Measurements from ENCODE around the gene ASIP.
"Not testable (repeated sequence)": the region's sequence is repeated elsewhere in the genome, so short reads cannot be mapped to it uniquely, and the experiment has no call there.

Gene ASIP

GRCh38 chr20:34296468-34296867, 55.2 kb downstream of the ASIP start:
- no peak for DNase-seq (ENCODE audit: low read depth)
- TF ChIP-seq, protein P1, sequence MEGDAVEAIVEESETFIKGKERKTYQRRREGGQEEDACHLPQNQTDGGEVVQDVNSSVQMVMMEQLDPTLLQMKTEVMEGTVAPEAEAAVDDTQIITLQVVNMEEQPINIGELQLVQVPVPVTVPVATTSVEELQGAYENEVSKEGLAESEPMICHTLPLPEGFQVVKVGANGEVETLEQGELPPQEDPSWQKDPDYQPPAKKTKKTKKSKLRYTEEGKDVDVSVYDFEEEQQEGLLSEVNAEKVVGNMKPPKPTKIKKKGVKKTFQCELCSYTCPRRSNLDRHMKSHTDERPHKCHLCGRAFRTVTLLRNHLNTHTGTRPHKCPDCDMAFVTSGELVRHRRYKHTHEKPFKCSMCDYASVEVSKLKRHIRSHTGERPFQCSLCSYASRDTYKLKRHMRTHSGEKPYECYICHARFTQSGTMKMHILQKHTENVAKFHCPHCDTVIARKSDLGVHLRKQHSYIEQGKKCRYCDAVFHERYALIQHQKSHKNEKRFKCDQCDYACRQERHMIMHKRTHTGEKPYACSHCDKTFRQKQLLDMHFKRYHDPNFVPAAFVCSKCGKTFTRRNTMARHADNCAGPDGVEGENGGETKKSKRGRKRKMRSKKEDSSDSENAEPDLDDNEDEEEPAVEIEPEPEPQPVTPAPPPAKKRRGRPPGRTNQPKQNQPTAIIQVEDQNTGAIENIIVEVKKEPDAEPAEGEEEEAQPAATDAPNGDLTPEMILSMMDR (conservative IDR thresholded peaks at IDR 0.05; ENCODE audit: low read depth, low read length) = no peak
- no peak overlapping the region for H3K4me3 ChIP-seq (ENCODE audit: low read length)

GRCh38 chr20:34298294-34298784, 57.1 kb downstream of the ASIP start:
- H3K4me3 ChIP-seq (ENCODE audit: low read length); DNase-seq (ENCODE audit: low read depth): not testable (repeated sequence)

DNA sequence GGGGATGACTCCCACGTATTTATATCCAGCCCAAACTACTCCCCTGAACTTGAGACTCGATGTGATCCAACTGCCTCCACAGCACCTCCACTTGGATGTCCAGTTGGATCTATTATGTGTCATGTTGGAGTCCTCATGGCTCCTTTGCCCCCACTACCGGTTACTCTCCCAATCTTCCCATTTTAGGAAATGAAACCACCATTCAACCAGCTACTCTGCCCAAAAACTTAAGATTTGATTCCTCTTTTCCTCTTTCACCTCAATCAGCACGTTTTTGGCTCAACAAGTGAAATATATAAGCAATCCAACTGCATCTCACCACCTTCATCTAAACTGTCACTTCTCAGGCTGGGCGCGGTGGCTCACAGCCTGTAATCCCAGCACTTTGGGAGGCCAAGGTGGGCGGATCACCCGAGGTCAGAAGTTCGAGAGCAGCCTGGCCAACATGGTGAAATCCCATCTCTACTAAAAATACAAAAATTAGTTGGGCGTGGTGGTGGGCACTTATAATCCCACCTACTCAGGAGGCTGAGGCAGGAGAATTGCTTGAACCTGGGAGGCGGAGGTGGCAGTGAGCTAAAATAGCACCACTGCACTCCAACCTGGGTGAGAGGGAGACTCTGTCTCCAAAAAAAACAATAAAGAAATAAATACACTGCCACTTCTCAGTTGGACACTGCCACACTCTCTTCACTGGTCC, 58.5 kb downstream of the ASIP start:
- no peak overlapping the region for H3K4me3 ChIP-seq (ENCODE audit: low read length)
- no peak for DNase-seq (ENCODE audit: low read depth)
- TF ChIP-seq, protein P1 (conservative IDR thresholded peaks at IDR 0.05; ENCODE audit: low read depth, low read length) = no peak

GRCh38 chr20:34300256-34300806, 59.1 kb downstream of the ASIP start:
- H3K4me3 ChIP-seq (ENCODE audit: low read length) = no peak overlapping the region
- TF ChIP-seq, protein P1 (conservative IDR thresholded peaks at IDR 0.05; ENCODE audit: low read depth, low read length) = no peak
- no peak for DNase-seq (ENCODE audit: low read depth)

- DNase-seq (ENCODE audit: low read depth) = no peak
- TF ChIP-seq, protein P1 (conservative IDR thresholded peaks at IDR 0.05; ENCODE audit: low read depth, low read length) = no peak
- peak overlapping the region; percentile 15 for H3K4me3 ChIP-seq (ENCODE audit: low read length)
Observed at GRCh38 chr20:34300809-34301586, 59.8 kb downstream of the ASIP start.

DNA sequence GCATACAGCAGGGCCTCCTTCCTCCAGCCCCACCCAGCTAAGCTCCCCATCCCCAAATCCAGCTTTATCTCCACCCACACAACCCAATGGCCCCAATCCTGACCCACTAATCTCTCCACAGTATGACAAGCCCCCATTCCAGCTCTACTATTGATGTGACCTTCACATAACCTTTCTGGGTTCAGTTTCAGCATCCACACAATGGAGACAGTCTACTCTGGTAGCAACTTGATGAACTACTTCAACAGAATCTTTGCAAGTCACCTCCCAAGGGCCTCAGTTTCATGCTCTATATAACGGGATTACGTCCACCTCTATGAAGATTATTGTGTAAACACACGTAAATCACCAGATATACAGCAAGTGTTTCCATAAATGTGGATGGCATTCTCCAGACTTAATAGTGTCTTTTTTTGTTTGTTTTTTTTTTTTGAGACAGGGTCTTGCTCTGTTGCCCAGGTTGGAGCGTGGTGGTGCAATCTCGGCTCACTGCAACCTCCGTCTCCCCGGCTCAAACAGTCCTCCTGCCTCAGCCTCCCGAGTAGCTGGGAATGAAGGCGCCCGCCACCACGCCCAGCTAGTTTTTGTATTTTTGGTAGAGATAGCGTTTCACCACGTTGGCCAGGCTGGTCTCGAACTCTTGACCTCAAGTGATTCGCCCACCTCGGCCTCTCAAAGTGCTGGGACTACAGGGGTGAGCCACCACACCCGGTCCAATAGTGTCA, 60.5 kb downstream of the ASIP start:
- peak overlapping the region; percentile 82 for H3K4me3 ChIP-seq (ENCODE audit: low read length)
- no peak for DNase-seq (ENCODE audit: low read depth)
- TF ChIP-seq, protein P1 (conservative IDR thresholded peaks at IDR 0.05; ENCODE audit: low read depth, low read length) = no peak

DNA sequence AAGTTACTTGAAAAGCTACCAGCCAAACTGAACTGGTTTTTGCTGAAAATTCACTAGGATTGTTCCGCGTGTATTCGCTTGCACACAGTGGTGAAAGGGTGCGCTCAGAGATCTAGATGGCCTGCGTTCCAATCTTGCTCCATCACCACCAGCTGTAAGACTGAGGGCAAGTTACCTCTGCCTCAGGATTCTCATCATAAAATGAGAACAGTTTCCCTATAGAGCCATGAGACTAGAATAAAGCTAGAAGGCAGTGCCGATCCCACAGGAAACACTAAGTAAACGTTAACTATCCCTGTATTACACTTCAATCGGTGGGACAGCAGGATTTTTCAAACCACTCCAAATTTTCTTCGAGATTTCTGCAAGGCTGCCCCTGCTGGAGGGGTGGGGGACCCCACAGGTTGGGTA, 61.1 kb downstream of the ASIP start:
- DNase-seq (ENCODE audit: low read depth) = no peak
- TF ChIP-seq, protein P1 (conservative IDR thresholded peaks at IDR 0.05; ENCODE audit: low read depth, low read length) = no peak
- H3K4me3 ChIP-seq (ENCODE audit: low read length) = peak overlapping the region; percentile 82

Data from retinal pigment epithelial cell (primary cell).